Tibial artery (tissue), 4 donors: ENCODE data around the gene DAPK2.

Experiments
- DNase-seq, 2 donors: peaks; one replicate each; pipeline ENCODE4 v3.0.0-alpha.2; 2019
- H3K27ac ChIP-seq, 2 donors: fragments of 200-600 bp; sonication (generic) in 1 of 2; 1 replicate in 1 of 2; 2 replicates in 1 of 2; pipeline ENCODE4 v1.5.1; 2018 to 2019; ENCODE audit warnings: mild to moderate bottlenecking in 1 of 2
- H3K27me3 ChIP-seq, 2 donors: fragments of 200-600 bp; sonication (generic) in 1 of 2; one replicate each; pipeline versions ENCODE4 v1.5.1 to v1.6.0; 2016 to 2019
- H3K36me3 ChIP-seq, 3 donors: fragments of 200-600 bp; sonication (generic) in 2 of 3; one replicate each; pipeline ENCODE4 v1.5.1; 2016 to 2019; ENCODE audit warnings: mild to moderate bottlenecking in 2 of 3
- H3K4me1 ChIP-seq, 4 donors: fragments of 200-600 bp; sonication (generic) in 2 of 4; 1 replicate in 3 of 4; 2 replicates in 1 of 4; pipeline ENCODE4 v1.5.1; 2016 to 2019
- H3K4me3 ChIP-seq, 2 donors: fragments of 200-600 bp; sonication (generic) in 1 of 2; 1 replicate in 1 of 2; 2 replicates in 1 of 2; pipeline ENCODE4 v1.5.1; 2018 to 2019; ENCODE audit warnings: mild to moderate bottlenecking in 2 of 2
- H3K9me3 ChIP-seq, 3 donors: fragments of 200-600 bp; sonication (generic) in 1 of 3; one replicate each; pipeline ENCODE4 v1.5.1; 2016 to 2019
- CTCF ChIP-seq, 2 experiments: fragments of 200-600 bp in 1 of 2; fragments of 450-650 bp in 1 of 2; IDR thresholded peaks; one replicate each; pipeline ENCODE4 v1.5.1; 2017 to 2019; ENCODE audit warnings: antibody characterized with exemption in 2 of 2, mild to moderate bottlenecking in 1 of 2, moderate library complexity in 1 of 2
- intact Hi-C: fragments of 100-400 bp; cut with DNase I; formaldehyde crosslinking; loops from one replicate; pipeline ENCODE4 v1.15.0; 2023; ENCODE audit warnings: low total_unique reads

Gene DAPK2

GRCh38 chr15:63918901-63919348, 127.4 kb downstream of the DAPK2 start:
- H3K36me3 ChIP-seq, result peaks cover 0 to 33% (median 0%) of the 10 kb centered on the region in 3 donors
- no peak for TF ChIP-seq CTCF (IDR thresholded peaks at IDR 0.05)
- no peak overlapping the region for H3K27ac ChIP-seq
- peak in 1 of 2 donors; percentile 19 for DNase-seq
- H3K27me3 ChIP-seq, result no peaks in the 10 kb centered on the region
- intact Hi-C loops, result no loop called here
- H3K9me3 ChIP-seq, result no peaks in the 10 kb centered on the region
- H3K4me3 ChIP-seq, result no peak overlapping the region
- H3K4me1 ChIP-seq, result peaks cover 0 to 4% (median 1%) of the 10 kb centered on the region in 4 donors

DNA sequence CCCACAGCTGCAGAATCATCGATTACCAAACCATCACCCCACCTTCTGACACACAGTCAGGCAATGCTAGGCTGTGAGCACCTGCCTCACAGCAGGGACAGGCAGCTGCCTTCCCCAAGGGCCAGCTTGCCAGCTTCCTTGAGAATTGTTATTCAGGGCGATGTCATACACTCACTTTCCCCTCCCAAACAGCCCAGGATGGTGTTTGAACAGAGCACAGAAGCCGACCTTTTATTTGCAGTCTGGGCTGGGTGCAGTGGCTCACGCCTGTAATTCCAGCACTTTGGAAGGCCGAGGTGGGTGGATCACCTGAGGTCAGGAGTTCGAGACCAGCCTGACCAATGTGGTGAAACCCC, 128.0 kb downstream of the DAPK2 start:
- H3K4me3 ChIP-seq, result no peak overlapping the region
- H3K27me3 ChIP-seq, result no peaks in the 10 kb centered on the region
- TF ChIP-seq CTCF (IDR thresholded peaks at IDR 0.05), result no peak
- intact Hi-C loops, result no loop called here
- H3K9me3 ChIP-seq, result no peaks in the 10 kb centered on the region
- H3K27ac ChIP-seq, result no peak overlapping the region
- no peak for DNase-seq
- peaks cover 0 to 4% (median 1%) of the 10 kb centered on the region in 4 donors for H3K4me1 ChIP-seq
- H3K36me3 ChIP-seq, result peaks cover 0 to 27% (median 0%) of the 10 kb centered on the region in 3 donors

DNA sequence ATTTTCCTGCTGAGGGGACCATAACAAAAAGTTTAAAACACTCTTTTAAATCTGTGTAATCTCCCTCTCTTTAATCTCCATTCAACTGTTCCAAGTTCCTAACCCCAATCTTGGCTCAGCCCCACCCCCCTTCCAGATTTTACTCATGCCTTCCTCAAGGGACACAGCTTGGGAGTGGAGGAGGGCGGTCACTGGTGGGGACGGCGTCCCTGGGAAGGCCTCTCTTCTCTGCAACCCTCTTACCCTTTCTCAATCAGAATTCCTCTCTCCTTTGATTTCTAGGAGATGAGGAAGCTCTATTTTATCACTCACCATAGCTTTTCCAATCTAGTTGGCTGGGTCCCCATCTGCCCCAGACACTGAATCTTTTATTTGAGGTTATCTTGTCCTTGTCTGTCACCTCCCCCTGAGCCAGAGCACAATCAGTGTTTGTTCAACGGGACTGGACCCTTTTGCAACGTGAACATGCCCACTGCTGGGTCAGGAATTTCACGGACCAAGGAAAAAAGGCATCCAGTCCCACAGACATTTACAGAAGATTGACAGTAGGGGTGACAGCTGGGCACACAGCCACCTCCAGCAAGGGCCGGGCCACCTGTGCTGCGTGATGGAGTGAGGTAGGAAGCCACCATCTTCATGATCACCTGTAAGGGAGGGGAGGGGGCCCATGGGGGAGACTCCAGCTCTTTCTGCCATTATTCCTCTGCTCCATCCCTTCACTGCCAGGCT, 128.5 kb downstream of the DAPK2 start:
- Histone ChIP-seq H3K36me3 (peaks cover 0 to 21% (median 0%) of the 10 kb centered on the region in 3 donors), H3K27me3 (no peaks in the 10 kb centered on the region), H3K9me3 (no peaks in the 10 kb centered on the region), H3K27ac (no peak overlapping the region), H3K4me3 (no peak overlapping the region), H3K4me1 (peaks cover 0 to 4% (median 1%) of the 10 kb centered on the region in 4 donors)
- no peak for TF ChIP-seq CTCF (IDR thresholded peaks at IDR 0.05)
- intact Hi-C loops, result no loop called here
- DNase-seq, result peak in 1 of 2 donors; percentile 55

GRCh38 chr15:63915873-63916771, 130.2 kb downstream of the DAPK2 start:
- Histone ChIP-seq H3K27me3 (no peaks in the 10 kb centered on the region), H3K9me3 (no peaks in the 10 kb centered on the region), H3K4me3 (no peak overlapping the region), H3K4me1 (peaks cover 0 to 4% (median 1%) of the 10 kb centered on the region in 4 donors), H3K27ac (no peak overlapping the region), H3K36me3 (peaks cover 0 to 12% (median 0%) of the 10 kb centered on the region in 3 donors)
- TF ChIP-seq CTCF (IDR thresholded peaks at IDR 0.05), result peak; percentile 38 to 39
- intact Hi-C loops, result no loop called here
- peak in 1 of 2 donors; percentile 40 for DNase-seq

GRCh38 chr15:63915209-63915872, 130.9 kb downstream of the DAPK2 start:
- intact Hi-C loops, result no loop called here
- H3K9me3 ChIP-seq, result no peaks in the 10 kb centered on the region
- no peak for TF ChIP-seq CTCF (IDR thresholded peaks at IDR 0.05)
- H3K4me3 ChIP-seq, result no peak overlapping the region
- H3K36me3 ChIP-seq, result peaks cover 0 to 7% (median 0%) of the 10 kb centered on the region in 3 donors
- no peaks in the 10 kb centered on the region for H3K27me3 ChIP-seq
- H3K27ac ChIP-seq, result no peak overlapping the region
- peaks cover 0 to 7% (median 2%) of the 10 kb centered on the region in 4 donors for H3K4me1 ChIP-seq
- DNase-seq, result peak in 1 of 2 donors; percentile 21
